ENCODE measurements around the gene FAM111B. TPM values are rescaled to one million over a fixed set of nuclear protein-coding genes. Genes with fewer than 3 reads are reported as not detected.
"Not testable (repeated sequence)": the region's sequence is repeated elsewhere in the genome, so short reads cannot be mapped to it uniquely, and the experiment has no call there.

FAM111B gene
- total RNA-seq, 3 donors from 2014 or later = 6.4 to 9.9 (median 9.5) TPM

DNA sequence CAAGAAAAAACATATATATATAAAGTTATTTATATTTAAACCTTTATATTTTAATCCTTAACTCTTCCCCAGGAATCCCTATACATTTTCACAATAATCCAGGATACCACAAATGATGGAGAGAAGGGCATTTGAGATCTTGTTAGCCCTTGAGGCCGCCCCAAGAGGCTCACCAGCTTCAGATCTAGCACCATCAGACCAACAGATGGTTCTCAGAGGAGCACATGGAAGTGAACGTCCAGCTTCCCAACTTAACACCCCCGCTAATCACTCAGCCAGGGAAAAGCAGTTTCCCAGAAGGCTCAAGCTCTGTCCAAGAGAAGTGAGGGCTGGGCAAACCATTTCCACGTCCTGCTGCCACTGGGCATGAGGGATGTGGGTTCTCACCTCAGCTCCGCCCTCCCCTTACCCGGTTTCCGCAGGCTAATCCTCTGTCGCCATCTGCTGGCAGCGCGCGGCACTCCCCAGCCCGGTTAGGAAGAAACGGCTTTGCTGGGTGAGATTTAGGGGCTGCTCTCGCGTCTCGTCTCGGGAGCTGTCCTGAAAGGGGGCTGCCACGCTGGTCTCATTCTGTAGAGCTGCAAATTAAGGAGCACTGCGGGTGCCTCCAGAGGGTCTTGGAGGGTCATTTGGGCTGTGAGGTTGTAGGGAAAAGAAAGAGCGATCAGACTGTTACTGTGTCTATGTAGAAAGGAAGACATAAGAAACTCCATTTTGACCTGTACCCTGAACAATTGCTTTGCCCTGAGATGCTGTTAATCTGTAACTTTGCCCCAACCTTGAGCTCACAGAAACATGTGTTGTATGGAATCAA lies 28.8 kb downstream of the FAM111B start:
- peak overlapping the region; percentile 75 for H3K4me3 Mint-ChIP-seq
- H3K27me3 Mint-ChIP-seq (ENCODE audit: low read depth) = no peaks in the 10 kb centered on the region
- peaks cover 31% of the 10 kb centered on the region for H3K36me3 Mint-ChIP-seq (ENCODE audit: insufficient read depth)
- H3K9me3 Mint-ChIP-seq = peaks cover 3% of the 10 kb centered on the region
- peak; percentile 85 for DNase-seq
- peak; percentile 100 for ATAC-seq
- peaks cover 6% of the 10 kb centered on the region for H3K4me1 Mint-ChIP-seq (ENCODE audit: low read depth)

DNA sequence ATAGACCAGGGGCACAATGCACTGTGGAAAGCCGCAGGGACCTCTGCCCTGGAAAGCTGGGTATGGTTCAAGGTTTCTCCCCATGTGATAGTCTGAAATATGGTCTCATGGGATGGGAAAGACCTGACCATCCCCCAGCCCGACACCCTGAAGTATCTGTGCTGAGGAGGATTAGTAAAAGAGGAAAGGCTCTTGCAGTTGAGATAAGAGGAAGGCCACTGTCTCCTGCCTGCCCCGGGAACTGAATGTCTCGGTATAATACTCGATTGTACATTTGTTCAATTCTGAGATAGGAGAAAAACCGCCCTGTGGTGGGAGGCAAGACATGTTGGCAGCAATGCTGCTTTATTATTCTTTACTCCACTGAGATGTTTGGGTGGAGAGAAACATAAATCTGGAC lies 29.5 kb downstream of the FAM111B start:
- H3K4me3 Mint-ChIP-seq; ATAC-seq; H3K27me3 Mint-ChIP-seq (ENCODE audit: low read depth); H3K9me3 Mint-ChIP-seq; DNase-seq: not testable (repeated sequence)
- H3K36me3 Mint-ChIP-seq (ENCODE audit: insufficient read depth) = peaks cover 27% of the 10 kb centered on the region
- H3K4me1 Mint-ChIP-seq (ENCODE audit: low read depth) = peaks cover 13% of the 10 kb centered on the region

DNA sequence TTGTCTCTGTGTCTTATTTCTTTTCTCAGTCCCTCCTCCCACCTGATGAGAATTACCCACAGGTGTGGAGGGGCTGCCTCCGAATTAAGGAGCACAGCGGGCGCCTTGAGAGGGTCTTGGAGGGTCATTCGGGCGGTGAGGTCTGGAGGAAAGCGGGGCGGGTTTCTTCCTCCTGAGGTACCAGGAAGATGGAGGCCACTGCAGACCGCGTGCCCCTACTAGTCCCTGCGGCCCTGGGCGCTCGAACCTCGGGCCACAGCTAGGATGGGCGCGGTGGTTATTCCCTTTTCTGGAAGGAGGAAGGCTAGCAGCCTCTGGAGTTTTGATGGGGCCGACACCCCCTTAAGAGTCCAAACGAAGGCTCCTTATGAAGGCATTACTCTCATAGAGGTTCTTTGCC lies 30.2 kb downstream of the FAM111B start:
- Mint-ChIP-seq H3K36me3 (ENCODE audit: insufficient read depth) (peaks cover 25% of the 10 kb centered on the region), H3K4me3 (no peak overlapping the region), H3K27me3 (ENCODE audit: low read depth) (no peaks in the 10 kb centered on the region), H3K9me3 (no peaks in the 10 kb centered on the region), H3K4me1 (ENCODE audit: low read depth) (peaks cover 20% of the 10 kb centered on the region)
- no peak for DNase-seq
- ATAC-seq = no peak

DNA sequence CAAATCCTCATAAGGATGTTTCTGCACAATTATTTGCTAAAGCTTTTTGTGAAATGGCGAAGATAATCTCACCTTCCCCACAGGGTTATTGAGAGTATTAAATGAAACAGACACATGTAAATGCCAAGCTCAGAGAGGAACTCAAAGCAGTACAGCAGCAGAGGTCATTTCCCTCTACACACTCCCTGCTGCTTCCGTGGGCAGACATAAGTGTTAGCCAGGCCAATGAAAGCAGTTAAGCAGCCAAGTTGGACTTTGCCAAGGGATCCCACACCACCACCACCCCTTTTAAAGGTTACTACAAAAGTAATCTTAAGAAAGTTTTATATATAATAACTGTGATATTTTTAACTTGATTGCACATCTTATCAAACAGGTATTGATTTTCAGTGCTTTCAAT lies 31.6 kb downstream of the FAM111B start:
- H3K27me3 Mint-ChIP-seq (ENCODE audit: low read depth) = no peaks in the 10 kb centered on the region
- H3K4me3 Mint-ChIP-seq = no peak overlapping the region
- no peaks in the 10 kb centered on the region for H3K9me3 Mint-ChIP-seq
- no peak for ATAC-seq
- peaks cover 32% of the 10 kb centered on the region for H3K4me1 Mint-ChIP-seq (ENCODE audit: low read depth)
- peaks cover 11% of the 10 kb centered on the region for H3K36me3 Mint-ChIP-seq (ENCODE audit: insufficient read depth)
- DNase-seq = no peak

DNA sequence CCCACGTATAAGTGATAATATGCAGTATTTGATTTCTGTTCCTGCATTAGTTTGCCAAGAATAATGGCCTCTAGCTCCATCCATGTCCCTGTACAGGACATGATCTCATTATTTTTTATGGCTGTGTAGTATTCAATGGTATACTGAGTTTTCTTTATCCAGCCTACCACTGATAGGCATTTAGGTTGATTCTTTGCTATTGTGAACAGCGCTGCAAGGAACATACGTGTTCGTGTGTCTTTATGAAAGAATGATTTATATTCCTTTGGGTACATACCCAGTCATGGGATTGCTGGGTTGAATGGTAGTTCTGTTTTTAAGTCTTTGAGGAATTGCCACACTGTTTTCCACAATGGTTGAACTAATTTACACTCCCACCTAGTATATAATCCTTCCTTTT lies 34.2 kb downstream of the FAM111B start:
- Mint-ChIP-seq H3K9me3 (no peaks in the 10 kb centered on the region), H3K4me1 (ENCODE audit: low read depth) (peaks cover 43% of the 10 kb centered on the region), H3K36me3 (ENCODE audit: insufficient read depth) (peaks cover 9% of the 10 kb centered on the region), H3K27me3 (ENCODE audit: low read depth) (no peaks in the 10 kb centered on the region), H3K4me3 (no peak overlapping the region)
- DNase-seq = no peak
- ATAC-seq = no peak

DNA sequence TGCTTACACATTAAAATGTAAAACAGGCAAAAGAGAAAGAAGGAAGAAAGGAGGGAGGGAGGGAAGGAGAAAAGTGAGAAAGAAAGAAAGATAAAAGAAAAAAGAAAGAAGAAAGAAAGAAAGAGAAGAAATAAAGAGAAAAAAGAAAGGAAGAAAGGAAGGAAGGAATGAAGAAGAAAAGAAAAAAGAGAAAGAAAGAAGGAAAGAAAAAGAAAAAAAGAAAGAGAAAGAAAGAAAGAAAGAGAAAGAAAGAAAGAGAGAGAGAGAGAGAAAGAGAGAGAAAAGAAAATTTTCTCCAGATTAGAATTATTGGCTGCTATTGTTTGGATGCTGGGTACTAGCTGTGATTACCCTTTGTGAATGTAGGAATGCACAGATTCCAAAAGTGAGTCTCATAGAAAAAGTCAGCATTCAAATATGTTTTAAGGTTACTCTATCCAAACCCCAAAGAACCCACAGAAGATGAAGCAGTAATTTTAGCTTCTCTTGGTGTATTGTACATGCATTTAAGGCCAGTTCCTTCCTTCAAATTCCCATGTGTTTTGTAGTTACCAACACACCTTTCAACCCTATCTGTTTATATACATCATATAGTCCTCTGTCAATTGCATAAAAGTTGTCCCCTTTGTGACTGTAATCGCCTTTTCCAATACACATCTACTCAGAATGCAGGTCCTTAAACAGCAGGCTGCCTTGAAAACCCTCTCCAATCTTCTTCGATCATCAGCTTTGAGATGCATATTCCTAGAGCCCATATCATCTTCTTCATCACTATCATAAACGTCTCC lies 34.8 kb downstream of the FAM111B start:
- ATAC-seq (no peak), DNase-seq (no peak)
- Mint-ChIP-seq H3K9me3 (no peaks in the 10 kb centered on the region), H3K27me3 (ENCODE audit: low read depth) (no peaks in the 10 kb centered on the region), H3K36me3 (ENCODE audit: insufficient read depth) (peaks cover 9% of the 10 kb centered on the region), H3K4me1 (ENCODE audit: low read depth) (peaks cover 43% of the 10 kb centered on the region), H3K4me3 (peak overlapping the region; percentile 94)

DNA sequence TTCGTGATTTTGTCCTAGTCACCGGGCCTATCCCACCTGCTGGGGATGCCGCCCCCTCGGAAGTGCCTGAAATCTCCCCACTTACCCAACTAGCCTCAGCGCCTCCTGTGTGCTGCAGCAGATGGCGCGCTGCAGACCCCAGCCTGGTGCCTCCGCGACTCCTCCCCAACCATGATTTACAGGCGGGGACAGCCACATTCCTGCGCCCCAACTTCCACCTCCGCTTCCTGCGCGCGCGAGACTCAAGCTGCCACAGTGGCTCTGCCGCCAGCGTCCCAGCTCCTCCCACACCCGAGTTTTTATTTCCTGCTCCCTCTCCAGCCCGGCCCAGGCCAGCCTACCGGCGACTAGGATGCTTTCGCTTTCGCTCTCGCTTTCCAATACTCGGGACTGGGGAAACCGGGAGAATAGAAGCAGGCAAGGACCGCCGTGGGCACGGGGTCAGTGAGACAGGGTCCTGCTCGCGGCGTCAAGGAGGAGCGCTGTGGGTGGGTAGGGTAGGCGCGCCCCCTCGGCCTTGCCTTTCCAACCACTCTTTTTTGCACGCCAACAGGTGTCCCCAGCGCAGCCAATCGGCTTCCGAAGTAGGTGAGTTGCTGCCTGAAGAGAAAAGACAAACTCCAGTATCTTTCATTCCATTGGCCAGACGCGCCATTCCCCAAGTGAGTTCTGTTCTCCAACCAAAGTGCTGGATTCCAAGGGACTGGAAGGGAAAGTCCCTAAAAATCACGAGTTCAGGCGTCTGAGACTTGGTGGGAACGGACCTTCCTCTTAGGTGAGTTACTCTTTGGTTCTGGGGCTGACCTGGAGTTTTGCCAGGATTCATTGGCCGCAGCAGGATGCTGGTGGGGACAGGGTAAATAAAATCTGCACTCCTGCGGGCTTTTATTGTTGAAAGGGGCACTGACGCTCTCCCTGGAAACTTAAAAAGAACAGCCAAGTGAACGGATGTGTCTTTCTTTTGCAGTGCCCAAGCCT lies 35.8 kb downstream of the FAM111B start, which contains the start of gene FAM111A:
Gene FAM111A, plus strand, starts transcription at position 327 of the 978 bp plus-strand sequence. CDS start 6,017 bp downstream, outside the sequence.
- Mint-ChIP-seq H3K4me3 (peak within 1 kb of the TSS; percentile 94), H3K9me3 (no peaks in the 10 kb centered on the region)
- DNase-seq = peak; percentile 76

DNA sequence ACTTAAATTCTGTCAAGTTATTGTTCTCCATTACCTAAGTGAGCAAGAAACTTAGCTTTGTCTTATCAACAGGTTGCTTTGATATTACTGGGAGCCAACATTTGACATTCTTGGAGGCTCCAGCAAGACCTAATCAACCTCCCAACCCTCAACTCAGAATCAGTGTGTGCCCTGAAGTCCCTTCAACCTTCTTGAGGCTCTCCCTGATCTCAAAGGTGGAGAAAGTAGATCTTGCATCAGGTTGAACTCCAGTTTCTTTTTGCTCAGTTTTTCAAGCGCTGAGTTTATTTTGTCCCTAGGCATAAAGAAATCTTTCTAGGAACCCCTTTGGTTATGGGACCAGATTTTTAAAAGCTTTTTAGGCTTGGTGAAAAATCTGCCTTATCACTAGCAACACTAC lies 37.1 kb downstream of the FAM111B start:
- Mint-ChIP-seq H3K4me1 (ENCODE audit: low read depth) (peaks cover 44% of the 10 kb centered on the region), H3K4me3 (peak overlapping the region; percentile 94), H3K27me3 (ENCODE audit: low read depth) (no peaks in the 10 kb centered on the region), H3K36me3 (ENCODE audit: insufficient read depth) (peaks cover 1% of the 10 kb centered on the region), H3K9me3 (no peaks in the 10 kb centered on the region)
- DNase-seq = no peak
- no peak for ATAC-seq

More for the DNA sequence above, 35.8 kb downstream of the FAM111B start, which contains the start of gene FAM111A:
- peaks cover 44% of the 10 kb centered on the region for H3K4me1 Mint-ChIP-seq (ENCODE audit: low read depth)
- peak; percentile 75 to 78 for ATAC-seq
- H3K36me3 Mint-ChIP-seq (ENCODE audit: insufficient read depth) = peaks cover 6% of the 10 kb centered on the region
- H3K27me3 Mint-ChIP-seq (ENCODE audit: low read depth) = no peaks in the 10 kb centered on the region

DNA sequence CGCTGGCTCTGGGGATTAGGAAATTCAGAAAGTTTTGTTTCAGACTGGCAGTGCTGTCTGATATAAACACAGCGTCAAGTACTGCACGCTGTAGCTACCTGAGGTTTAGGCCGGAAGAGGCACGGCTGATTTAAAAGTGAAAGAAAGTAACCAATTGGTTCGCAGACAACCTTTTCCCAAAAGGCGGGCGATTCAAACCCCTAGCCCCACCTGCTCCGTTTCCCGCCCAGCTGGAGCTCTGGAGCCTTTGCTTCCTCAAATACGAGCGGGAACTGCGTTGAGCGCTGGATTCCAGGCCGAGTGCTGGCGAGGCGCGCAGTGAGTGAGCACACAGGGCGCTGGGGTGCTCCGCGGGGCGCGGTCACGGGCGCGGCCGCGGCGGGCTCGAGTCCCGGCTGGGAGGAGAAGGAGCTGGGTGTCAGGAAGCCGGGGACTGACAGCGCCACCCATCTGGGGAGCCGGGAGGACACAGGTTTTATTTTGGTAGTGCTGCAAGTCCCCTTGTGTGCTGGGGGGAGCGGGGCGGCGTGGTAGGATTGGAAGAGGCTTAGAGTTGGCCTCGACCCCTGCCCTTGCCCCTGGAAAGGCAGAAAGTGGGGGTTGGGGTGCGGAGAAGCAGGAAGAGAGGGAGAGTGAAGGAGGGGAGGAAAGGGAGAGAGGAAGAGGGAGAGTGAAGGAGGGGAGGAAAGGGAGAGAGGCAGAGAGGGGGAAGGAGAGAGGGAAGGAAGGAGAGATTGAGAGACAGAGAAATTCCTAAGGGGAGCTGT lies 37.7 kb downstream of the FAM111B start:
- peaks cover 4% of the 10 kb centered on the region for H3K36me3 Mint-ChIP-seq (ENCODE audit: insufficient read depth)
- ATAC-seq (peak; percentile 71), DNase-seq (peak; percentile 52)
- H3K4me3 Mint-ChIP-seq = peak overlapping the region; percentile 94
- no peaks in the 10 kb centered on the region for H3K27me3 Mint-ChIP-seq (ENCODE audit: low read depth)
- no peaks in the 10 kb centered on the region for H3K9me3 Mint-ChIP-seq
- peaks cover 44% of the 10 kb centered on the region for H3K4me1 Mint-ChIP-seq (ENCODE audit: low read depth)

DNA sequence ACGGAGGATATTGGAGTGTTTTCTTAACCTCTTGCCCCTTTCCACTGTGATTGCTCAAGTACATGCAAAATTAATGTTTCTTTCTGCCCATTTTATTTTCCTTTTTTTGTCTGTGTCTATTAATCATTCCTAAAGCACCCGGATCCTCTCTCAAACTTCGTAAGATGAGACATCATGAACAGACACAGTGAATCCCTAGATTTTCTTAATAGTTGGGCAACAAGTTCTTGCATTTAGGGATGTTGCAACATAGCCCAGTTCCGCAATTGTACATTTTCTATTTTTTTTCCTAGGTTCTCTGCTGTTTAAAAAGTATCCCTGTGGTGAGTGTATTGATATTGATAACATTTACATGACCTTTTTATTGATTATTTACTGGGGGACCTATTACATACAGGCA lies 38.5 kb downstream of the FAM111B start:
- no peaks in the 10 kb centered on the region for H3K27me3 Mint-ChIP-seq (ENCODE audit: low read depth)
- peaks cover 46% of the 10 kb centered on the region for H3K4me1 Mint-ChIP-seq (ENCODE audit: low read depth)
- no peaks in the 10 kb centered on the region for H3K9me3 Mint-ChIP-seq
- no peak for DNase-seq
- peaks cover 7% of the 10 kb centered on the region for H3K36me3 Mint-ChIP-seq (ENCODE audit: insufficient read depth)
- no peak for ATAC-seq
- H3K4me3 Mint-ChIP-seq = peak overlapping the region; percentile 94

DNA sequence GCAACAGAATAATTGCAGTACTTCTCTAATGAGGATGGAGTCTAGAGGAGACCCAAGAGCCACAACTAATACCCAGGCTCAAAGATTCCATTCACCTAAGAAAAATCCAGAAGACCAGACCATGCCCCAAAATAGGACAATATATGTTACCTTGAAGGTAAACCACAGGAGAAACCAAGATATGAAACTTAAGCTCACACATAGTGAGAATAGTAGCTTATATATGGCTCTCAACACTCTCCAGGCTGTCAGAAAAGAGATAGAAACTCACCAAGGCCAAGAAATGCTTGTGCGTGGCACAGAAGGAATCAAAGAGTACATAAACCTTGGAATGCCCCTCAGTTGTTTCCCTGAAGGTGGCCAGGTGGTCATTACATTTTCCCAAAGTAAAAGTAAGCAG lies 44.7 kb downstream of the FAM111B start:
- no peaks in the 10 kb centered on the region for H3K9me3 Mint-ChIP-seq
- DNase-seq = no peak
- H3K4me3 Mint-ChIP-seq = no peak overlapping the region
- H3K4me1 Mint-ChIP-seq (ENCODE audit: low read depth) = peaks cover 23% of the 10 kb centered on the region
- peak; percentile 37 to 51 for ATAC-seq
- no peaks in the 10 kb centered on the region for H3K27me3 Mint-ChIP-seq (ENCODE audit: low read depth)
- peaks cover 14% of the 10 kb centered on the region for H3K36me3 Mint-ChIP-seq (ENCODE audit: insufficient read depth)

DNA sequence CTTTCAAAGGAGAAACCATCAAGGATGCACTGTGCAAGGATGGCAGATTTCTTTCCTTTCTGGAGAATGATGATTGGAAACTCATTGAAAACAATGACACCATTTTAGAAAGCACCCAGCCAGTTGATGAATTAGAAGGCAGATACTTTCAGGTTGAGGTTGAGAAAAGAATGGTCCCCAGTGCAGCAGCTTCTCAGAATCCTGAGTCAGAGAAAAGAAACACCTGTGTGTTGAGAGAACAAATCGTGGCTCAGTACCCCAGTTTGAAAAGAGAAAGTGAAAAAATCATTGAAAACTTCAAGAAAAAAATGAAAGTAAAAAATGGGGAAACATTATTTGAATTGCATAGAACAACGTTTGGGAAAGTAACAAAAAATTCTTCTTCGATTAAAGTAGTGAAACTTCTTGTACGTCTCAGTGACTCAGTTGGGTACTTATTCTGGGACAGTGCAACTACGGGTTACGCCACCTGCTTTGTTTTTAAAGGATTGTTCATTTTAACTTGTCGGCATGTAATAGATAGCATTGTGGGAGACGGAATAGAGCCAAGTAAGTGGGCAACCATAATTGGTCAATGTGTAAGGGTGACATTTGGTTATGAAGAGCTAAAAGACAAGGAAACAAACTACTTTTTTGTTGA lies 45.4 kb downstream of the FAM111B start:
- no peaks in the 10 kb centered on the region for H3K9me3 Mint-ChIP-seq
- H3K36me3 Mint-ChIP-seq (ENCODE audit: insufficient read depth) = peaks cover 14% of the 10 kb centered on the region
- ATAC-seq = peak; percentile 94 to 97
- DNase-seq = no peak
- H3K4me3 Mint-ChIP-seq = peak overlapping the region; percentile 69
- H3K4me1 Mint-ChIP-seq (ENCODE audit: low read depth) = peaks cover 23% of the 10 kb centered on the region
- no peaks in the 10 kb centered on the region for H3K27me3 Mint-ChIP-seq (ENCODE audit: low read depth)

DNA sequence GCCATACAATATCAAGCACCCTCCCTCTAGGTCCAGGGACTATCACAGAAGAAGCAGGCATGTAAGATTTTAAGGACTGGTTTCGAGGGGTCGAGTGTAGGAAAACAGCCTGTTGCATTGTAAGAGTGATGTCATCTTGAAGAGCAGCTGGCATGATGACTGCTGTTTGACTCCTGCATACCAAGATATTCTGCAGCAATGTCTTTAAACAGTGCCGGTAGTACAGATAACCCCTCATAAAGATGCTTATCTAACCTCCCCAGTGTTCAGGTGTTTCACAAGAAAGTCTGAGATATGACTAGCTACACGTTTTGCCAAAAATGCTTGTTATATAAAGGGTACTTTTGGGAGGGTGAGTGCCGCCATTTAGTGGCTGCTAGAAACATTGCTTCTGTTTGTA lies 47.6 kb downstream of the FAM111B start:
- H3K4me1 Mint-ChIP-seq (ENCODE audit: low read depth) = peaks cover 27% of the 10 kb centered on the region
- DNase-seq = no peak

More for the DNA sequence above, 47.6 kb downstream of the FAM111B start:
- peaks cover 10% of the 10 kb centered on the region for H3K36me3 Mint-ChIP-seq (ENCODE audit: insufficient read depth)
- H3K27me3 Mint-ChIP-seq (ENCODE audit: low read depth) = no peaks in the 10 kb centered on the region
- ATAC-seq = no peak
- no peak overlapping the region for H3K4me3 Mint-ChIP-seq
- H3K9me3 Mint-ChIP-seq = no peaks in the 10 kb centered on the region
